Loucy (cell line): ENCODE results near the gene SLF2.
A peak's percentile ranks its signal among the peaks of the same experiment; 100 is the strongest.

Source experiments
- H2AFZ ChIP-seq: fragments of 200-600 bp; sonication (generic); 2 replicates; pipeline ENCODE4 v1.6.0; 2016; ENCODE audit warnings: antibody characterized with exemption, mild to moderate bottlenecking, low read length, moderate library complexity
- H3F3A ChIP-seq: fragments of 200-600 bp; 2 replicates; pipeline ENCODE4 v1.6.0; 2016; ENCODE audit warnings: antibody characterized with exemption, low read depth, mild to moderate bottlenecking
- H3K27me3 ChIP-seq: fragments of 200-600 bp; sonication (generic); 2 replicates; pipeline ENCODE4 v1.6.1; 2014; ENCODE audit warnings: low read length, mild to moderate bottlenecking; ENCODE audit not compliant: insufficient read depth, poor library complexity, severe bottlenecking
- H3K36me3 ChIP-seq: fragments of 200-600 bp; sonication (generic); 2 replicates; pipeline ENCODE4 v1.6.1; 2016; ENCODE audit warnings: low read length; ENCODE audit not compliant: insufficient read depth
- H3K4me1 ChIP-seq: fragments of 200-600 bp; sonication (generic); 2 replicates; pipeline ENCODE4 v1.5.1; 2014; ENCODE audit warnings: low read length, mild to moderate bottlenecking; ENCODE audit not compliant: insufficient read depth, poor library complexity, severe bottlenecking
- H3K4me2 ChIP-seq: fragments of 200-600 bp; sonication (generic); 2 replicates; pipeline ENCODE4 v1.6.0; 2014; ENCODE audit warnings: antibody characterized with exemption, low read length, low read depth, mild to moderate bottlenecking; ENCODE audit not compliant: poor library complexity, severe bottlenecking
- H3K4me3 ChIP-seq: fragments of 200-600 bp; sonication (generic); 2 replicates; pipeline ENCODE4 v1.5.1; 2014; ENCODE audit warnings: low read length, mild to moderate bottlenecking, mixed read lengths; ENCODE audit not compliant: poor library complexity, severe bottlenecking
- H3K79me2 ChIP-seq: fragments of 200-600 bp; sonication (generic); 2 replicates; pipeline ENCODE4 v1.6.1; 2014; ENCODE audit warnings: low read length; ENCODE audit not compliant: insufficient read depth
- H3K9ac ChIP-seq: fragments of 200-600 bp; sonication (generic); 2 replicates; pipeline ENCODE4 v1.6.0; 2014; ENCODE audit warnings: mild to moderate bottlenecking, low read depth, low read length, moderate library complexity; ENCODE audit not compliant: poor library complexity, severe bottlenecking
- H3K9me2 ChIP-seq: fragments of 200-600 bp; sonication (generic); replicated peaks from 2 replicates; pipeline ENCODE4 v1.6.1; 2016; ENCODE audit warnings: low read depth, low read length, mixed read lengths
- H3K9me3 ChIP-seq: fragments of 200-600 bp; sonication (generic); 2 replicates; pipeline ENCODE4 v1.6.1; 2014; ENCODE audit warnings: mild to moderate bottlenecking, antibody characterized with exemption, low read length, low read depth; ENCODE audit not compliant: insufficient read depth
- H4K20me1 ChIP-seq: fragments of 200-600 bp; sonication (generic); 2 replicates; pipeline ENCODE4 v1.6.0; 2014; ENCODE audit warnings: antibody characterized with exemption, low read length, mild to moderate bottlenecking; ENCODE audit not compliant: insufficient read depth, poor library complexity, severe bottlenecking
- CTCF ChIP-seq: fragments of 200-600 bp; sonication (generic); conservative IDR thresholded peaks from 2 replicates; pipeline ENCODE4 v1.5.1; 2014; ENCODE audit warnings: mild to moderate bottlenecking, antibody characterized with exemption, low read length
- EZH2phosphoT487 ChIP-seq: fragments of 200-600 bp; IDR thresholded peaks from 2 replicates; pipeline ENCODE4 v1.6.1; 2018; ENCODE audit warnings: antibody characterized with exemption, mild to moderate bottlenecking, moderate library complexity, borderline replicate concordance

SLF2 gene

GRCh38 chr10:100886963-100887362, 25.8 kb upstream of the SLF2 start:
- TF ChIP-seq CTCF (no peak), EZH2phosphoT487 (no peak)

GRCh38 chr10:100887761-100888296, 24.9 kb upstream of the SLF2 start:
- H2AFZ ChIP-seq = no peak overlapping the region

More at GRCh38 chr10:100886963-100887362, 25.8 kb upstream of the SLF2 start:
- Histone ChIP-seq H3K4me3 (no peak overlapping the region), H2AFZ (no peak overlapping the region), H3K9me3 (no peaks in the 10 kb centered on the region), H3K27me3 (no peaks in the 10 kb centered on the region), H3K79me2 (no peaks in the 10 kb centered on the region), H3K4me2 (no peak overlapping the region), H3F3A (no peaks in the 10 kb centered on the region), H3K36me3 (no peaks in the 10 kb centered on the region), H3K9ac (no peak overlapping the region), H3K9me2 (no peaks in the 10 kb centered on the region), H3K4me1 (peaks cover 27% of the 10 kb centered on the region), H4K20me1 (no peaks in the 10 kb centered on the region)

GRCh38 chr10:100888957-100889356, 23.8 kb upstream of the SLF2 start:
- Histone ChIP-seq H3K9me2 (no peaks in the 10 kb centered on the region), H3K36me3 (no peaks in the 10 kb centered on the region), H3K4me2 (no peak overlapping the region), H3K79me2 (no peaks in the 10 kb centered on the region), H2AFZ (no peak overlapping the region), H3K9ac (no peak overlapping the region), H3K4me3 (no peak overlapping the region), H4K20me1 (no peaks in the 10 kb centered on the region), H3K27me3 (no peaks in the 10 kb centered on the region), H3K9me3 (no peaks in the 10 kb centered on the region), H3K4me1 (peaks cover 7% of the 10 kb centered on the region), H3F3A (no peaks in the 10 kb centered on the region)
- no peak for TF ChIP-seq EZH2phosphoT487
- peak; percentile 67 for TF ChIP-seq CTCF

More at GRCh38 chr10:100887761-100888296, 24.9 kb upstream of the SLF2 start:
- H3K9ac ChIP-seq = no peak overlapping the region
- H3F3A ChIP-seq = no peaks in the 10 kb centered on the region
- H3K4me2 ChIP-seq = no peak overlapping the region
- TF ChIP-seq EZH2phosphoT487 = no peak
- no peak for TF ChIP-seq CTCF
- H3K36me3 ChIP-seq = no peaks in the 10 kb centered on the region
- H4K20me1 ChIP-seq = no peaks in the 10 kb centered on the region
- H3K9me2 ChIP-seq = no peaks in the 10 kb centered on the region
- no peaks in the 10 kb centered on the region for H3K79me2 ChIP-seq
- no peaks in the 10 kb centered on the region for H3K27me3 ChIP-seq
- H3K4me3 ChIP-seq = no peak overlapping the region
- no peaks in the 10 kb centered on the region for H3K9me3 ChIP-seq
- H3K4me1 ChIP-seq = peaks cover 18% of the 10 kb centered on the region
